ENCODE results near the gene NOS2.

NOS2 gene

GRCh38 chr17:27821318-27821717 lies 21.0 kb upstream of the NOS2 start:
- no peaks in the 10 kb centered on the region for H3K9me2 ChIP-seq (replicated peaks; ENCODE audit: control insufficient read depth, low read length)
- H3K9me3 ChIP-seq (ENCODE audit: control insufficient read depth, insufficient read depth, low read length) = no peaks in the 10 kb centered on the region
- no peaks in the 10 kb centered on the region for H4K20me1 ChIP-seq (ENCODE audit: control insufficient read depth, insufficient read depth, low read depth, low read length)
- no peaks in the 10 kb centered on the region for H3K79me2 ChIP-seq (ENCODE audit: control insufficient read depth, low read length)
- no peak overlapping the region for H3K27ac ChIP-seq (ENCODE audit: low read depth, low read length)
- peaks cover 7% of the 10 kb centered on the region; the same call in 1 of the 2 replicates for H3K27me3 ChIP-seq (ENCODE audit: control insufficient read depth, low read length)
- H3K4me3 ChIP-seq (ENCODE audit: low read length) = no peak overlapping the region
- no peaks in the 10 kb centered on the region for H3K36me3 ChIP-seq (ENCODE audit: control insufficient read depth, low read length)
- H3K4me1 ChIP-seq (ENCODE audit: control insufficient read depth, low read length) = no peaks in the 10 kb centered on the region
- no peaks in the 10 kb centered on the region for H3F3A ChIP-seq (ENCODE audit: control insufficient read depth, insufficient read depth)
- TF ChIP-seq CTCF (IDR thresholded peaks at IDR 0.05; ENCODE audit: low read depth, low read length, poor library complexity, severe bottlenecking) (no peak), EZH2phosphoT487 (IDR thresholded peaks at IDR 0.05; ENCODE audit: borderline replicate concordance, low read length) (no peak)
- H3K4me2 ChIP-seq (ENCODE audit: low read length) = no peak overlapping the region

GRCh38 chr17:27819145-27819544 lies 18.8 kb upstream of the NOS2 start:
- no peaks in the 10 kb centered on the region for H3K9me3 ChIP-seq (ENCODE audit: control insufficient read depth, insufficient read depth, low read length)
- no peaks in the 10 kb centered on the region for H3K4me1 ChIP-seq (ENCODE audit: control insufficient read depth, low read length)
- H4K20me1 ChIP-seq (ENCODE audit: control insufficient read depth, insufficient read depth, low read depth, low read length) = no peaks in the 10 kb centered on the region
- peaks cover 7% of the 10 kb centered on the region; the same call in 1 of the 2 replicates for H3K27me3 ChIP-seq (ENCODE audit: control insufficient read depth, low read length)
- H3K4me3 ChIP-seq (ENCODE audit: low read length) = no peak overlapping the region
- no peaks in the 10 kb centered on the region for H3F3A ChIP-seq (ENCODE audit: control insufficient read depth, insufficient read depth)
- H3K9me2 ChIP-seq (replicated peaks; ENCODE audit: control insufficient read depth, low read length) = no peaks in the 10 kb centered on the region
- no peak overlapping the region for H3K27ac ChIP-seq (ENCODE audit: low read depth, low read length)
- H3K4me2 ChIP-seq (ENCODE audit: low read length) = no peak overlapping the region
- no peaks in the 10 kb centered on the region for H3K36me3 ChIP-seq (ENCODE audit: control insufficient read depth, low read length)
- no peaks in the 10 kb centered on the region for H3K79me2 ChIP-seq (ENCODE audit: control insufficient read depth, low read length)
- TF ChIP-seq CTCF (IDR thresholded peaks at IDR 0.05; ENCODE audit: low read depth, low read length, poor library complexity, severe bottlenecking) (no peak), EZH2phosphoT487 (IDR thresholded peaks at IDR 0.05; ENCODE audit: borderline replicate concordance, low read length) (no peak)

GRCh38 chr17:27818401-27819105 lies 18.2 kb upstream of the NOS2 start:
- H3K9me2 ChIP-seq (replicated peaks; ENCODE audit: control insufficient read depth, low read length) = no peaks in the 10 kb centered on the region
- H3F3A ChIP-seq (ENCODE audit: control insufficient read depth, insufficient read depth) = no peaks in the 10 kb centered on the region
- no peak for TF ChIP-seq EZH2phosphoT487 (IDR thresholded peaks at IDR 0.05; ENCODE audit: borderline replicate concordance, low read length)
- H3K27me3 ChIP-seq (ENCODE audit: control insufficient read depth, low read length) = peaks cover 7% of the 10 kb centered on the region; the same call in 1 of the 2 replicates
- H3K79me2 ChIP-seq (ENCODE audit: control insufficient read depth, low read length) = no peaks in the 10 kb centered on the region
- no peaks in the 10 kb centered on the region for H3K36me3 ChIP-seq (ENCODE audit: control insufficient read depth, low read length)
- H3K9me3 ChIP-seq (ENCODE audit: control insufficient read depth, insufficient read depth, low read length) = no peaks in the 10 kb centered on the region
- no peak overlapping the region for H3K4me3 ChIP-seq (ENCODE audit: low read length)
- no peak overlapping the region for H3K27ac ChIP-seq (ENCODE audit: low read depth, low read length)
- H3K4me1 ChIP-seq (ENCODE audit: control insufficient read depth, low read length) = no peaks in the 10 kb centered on the region
- H4K20me1 ChIP-seq (ENCODE audit: control insufficient read depth, insufficient read depth, low read depth, low read length) = no peaks in the 10 kb centered on the region
- no peak overlapping the region for H3K4me2 ChIP-seq (ENCODE audit: low read length)

- H3K36me3 ChIP-seq (ENCODE audit: control insufficient read depth, low read length) = no peaks in the 10 kb centered on the region
- H3K79me2 ChIP-seq (ENCODE audit: control insufficient read depth, low read length) = no peaks in the 10 kb centered on the region
- no peak overlapping the region for H3K4me2 ChIP-seq (ENCODE audit: low read length)
- H4K20me1 ChIP-seq (ENCODE audit: control insufficient read depth, insufficient read depth, low read depth, low read length) = no peaks in the 10 kb centered on the region
- H3F3A ChIP-seq (ENCODE audit: control insufficient read depth, insufficient read depth) = no peaks in the 10 kb centered on the region
- no peaks in the 10 kb centered on the region for H3K9me3 ChIP-seq (ENCODE audit: control insufficient read depth, insufficient read depth, low read length)
- no peak overlapping the region for H3K27ac ChIP-seq (ENCODE audit: low read depth, low read length)
- H3K27me3 ChIP-seq (ENCODE audit: control insufficient read depth, low read length) = peaks cover 7% of the 10 kb centered on the region; the same call in 1 of the 2 replicates
- no peak overlapping the region for H3K4me3 ChIP-seq (ENCODE audit: low read length)
- no peak for TF ChIP-seq CTCF (IDR thresholded peaks at IDR 0.05; ENCODE audit: low read depth, low read length, poor library complexity, severe bottlenecking)
- TF ChIP-seq EZH2phosphoT487 (IDR thresholded peaks at IDR 0.05; ENCODE audit: borderline replicate concordance, low read length) = no peak
- no peaks in the 10 kb centered on the region for H3K4me1 ChIP-seq (ENCODE audit: control insufficient read depth, low read length)
- H3K9me2 ChIP-seq (replicated peaks; ENCODE audit: control insufficient read depth, low read length) = no peaks in the 10 kb centered on the region
Observed at GRCh38 chr17:27817731-27818130, 17.4 kb upstream of the NOS2 start.
